ENCODE results near the gene CDK3.

The CDK3 gene

GRCh38 chr17:75991396-75991795 is 9.3 kb upstream of the CDK3 start:
- DNase-seq (ENCODE audit: low spot score), result no peak

- no peak for DNase-seq (ENCODE audit: low spot score)
Observed at GRCh38 chr17:75994802-75995370, 5.8 kb upstream of the CDK3 start.

- DNase-seq (ENCODE audit: low spot score), result no peak
Observed at GRCh38 chr17:75995385-75995925, 5.2 kb upstream of the CDK3 start.

- peak; percentile 28 for DNase-seq (ENCODE audit: low spot score)
Observed at GRCh38 chr17:75996665-75997590, 3.7 kb upstream of the CDK3 start.

- no peak for DNase-seq (ENCODE audit: low spot score)
Observed at GRCh38 chr17:75998327-75998795, 2.3 kb upstream of the CDK3 start.

GRCh38 chr17:76000016-76000754 is 470 bp upstream of the CDK3 start:
- peak; percentile 51 for DNase-seq (ENCODE audit: low spot score)

GRCh38 chr17:76002100-76002499 is 1.4 kb downstream of the CDK3 start:
- no peak for DNase-seq (ENCODE audit: low spot score)

GRCh38 chr17:76003915-76004314 is 3.3 kb downstream of the CDK3 start:
- DNase-seq (ENCODE audit: low spot score), result no peak

GRCh38 chr17:76004750-76005262 is 4.2 kb downstream of the CDK3 start:
- no peak for DNase-seq (ENCODE audit: low spot score)

GRCh38 chr17:76005263-76006149 is 4.9 kb downstream of the CDK3 start:
- DNase-seq (ENCODE audit: low spot score), result peak; percentile 82

GRCh38 chr17:76007131-76007849 is 6.6 kb downstream of the CDK3 start:
- DNase-seq (ENCODE audit: low spot score), result no peak

GRCh38 chr17:76007850-76008165 is 7.2 kb downstream of the CDK3 start:
- no peak for DNase-seq (ENCODE audit: low spot score)

- DNase-seq (ENCODE audit: low spot score), result no peak
Observed at GRCh38 chr17:76008208-76008607, 7.6 kb downstream of the CDK3 start.

- no peak for DNase-seq (ENCODE audit: low spot score)
Observed at GRCh38 chr17:76008630-76009425, 8.2 kb downstream of the CDK3 start.

- DNase-seq (ENCODE audit: low spot score), result no peak
Observed at GRCh38 chr17:76009447-76009846, 8.8 kb downstream of the CDK3 start.

- no peak for DNase-seq (ENCODE audit: low spot score)
Observed at GRCh38 chr17:76009969-76010661, 9.5 kb downstream of the CDK3 start.

- DNase-seq (ENCODE audit: low spot score), result no peak
Observed at GRCh38 chr17:76011951-76012350, 11.3 kb downstream of the CDK3 start.

- DNase-seq (ENCODE audit: low spot score), result no peak
Observed at GRCh38 chr17:76013377-76013932, 12.8 kb downstream of the CDK3 start.
